ENCODE results near the gene SNCAIP.

Gene SNCAIP

GRCh38 chr5:122311961-122312590, at the start of gene SNCAIP:
Gene SNCAIP, plus strand, starts transcription at chr5:122312237. Its CDS starts 78,898 bp downstream, at chr5:122391135.
- no peak for DNase-seq

GRCh38 chr5:122263352-122264030, 48.5 kb upstream of the SNCAIP start:
- DNase-seq = no peak

GRCh38 chr5:122264610-122265009, 47.4 kb upstream of the SNCAIP start:
- no peak for DNase-seq

GRCh38 chr5:122267185-122267584, 44.9 kb upstream of the SNCAIP start:
- DNase-seq = no peak

GRCh38 chr5:122273696-122274095, 38.3 kb upstream of the SNCAIP start:
- DNase-seq = no peak

GRCh38 chr5:122283592-122283991, 28.4 kb upstream of the SNCAIP start:
- DNase-seq = no peak

- no peak for DNase-seq
Measured at GRCh38 chr5:122286541-122286940, 25.5 kb upstream of the SNCAIP start.

- no peak for DNase-seq
Measured at GRCh38 chr5:122287101-122287500, 24.9 kb upstream of the SNCAIP start.

GRCh38 chr5:122291000-122291901, 20.8 kb upstream of the SNCAIP start:
- no peak for DNase-seq

GRCh38 chr5:122292332-122292731, 19.7 kb upstream of the SNCAIP start:
- DNase-seq = no peak

GRCh38 chr5:122295138-122295537, 16.9 kb upstream of the SNCAIP start:
- no peak for DNase-seq

- no peak for DNase-seq
Measured at GRCh38 chr5:122296871-122297270, 15.2 kb upstream of the SNCAIP start.

- DNase-seq = no peak
Measured at GRCh38 chr5:122297587-122298298, 14.3 kb upstream of the SNCAIP start.

- DNase-seq = no peak
Measured at GRCh38 chr5:122300374-122300773, 11.7 kb upstream of the SNCAIP start.

- no peak for DNase-seq
Measured at GRCh38 chr5:122301016-122301415, 11.0 kb upstream of the SNCAIP start.

- DNase-seq = no peak
Measured at GRCh38 chr5:122304471-122305215, 7.4 kb upstream of the SNCAIP start.

GRCh38 chr5:122306461-122306860, 5.6 kb upstream of the SNCAIP start:
- DNase-seq = no peak

GRCh38 chr5:122310889-122311288, 1.1 kb upstream of the SNCAIP start:
- no peak for DNase-seq

GRCh38 chr5:122311497-122311960, 508 bp upstream of the SNCAIP start:
- no peak for DNase-seq

- DNase-seq = no peak
Measured at GRCh38 chr5:122312591-122313406, 762 bp downstream of the SNCAIP start.

- DNase-seq = no peak
Measured at GRCh38 chr5:122314036-122314435, 2.0 kb downstream of the SNCAIP start.
